H1 (cell line): Measurements from ENCODE around the gene RAB39B. TPM values are rescaled to one million over a fixed set of nuclear protein-coding genes. Genes with fewer than 3 reads are reported as not detected.

Experiments used
- EZH2 ChIP-seq: fragments of 200-600 bp; sonication (generic); IDR thresholded peaks from 2 replicates; pipeline ENCODE4 v1.7.1; 2012; ENCODE audit warnings: low read depth, mild to moderate bottlenecking, moderate library complexity, low read length, inconsistent platforms; ENCODE audit not compliant: severe bottlenecking
- KDM1A ChIP-seq: fragments of 200-600, 300-600 bp; sonication (generic); IDR thresholded peaks from 2 replicates; pipeline ENCODE4 v1.7.1; 2016; ENCODE audit warnings: mild to moderate bottlenecking, low read length, borderline replicate concordance
- RAD21 ChIP-seq, 2 experiments: IDR thresholded peaks in 1 of 2; conservative IDR thresholded peaks in 1 of 2; 2 replicates each; pipeline ENCODE4 v1.6.1; 2011; ENCODE audit warnings: low read depth in 2 of 2, low read length in 2 of 2, improper control_type of control experiment in 1 of 2, inconsistent platforms in 1 of 2, mild to moderate bottlenecking in 1 of 2, moderate library complexity in 1 of 2
- TAF7 ChIP-seq: optimal IDR thresholded peaks from 2 replicates; pipeline ENCODE3; 2011; ENCODE audit warnings: low read depth, mild to moderate bottlenecking, inconsistent platforms, low read length, moderate library complexity, borderline replicate concordance
- polyA plus RNA-seq, 7 experiments: library from polyadenylated mRNA; depleted of rRNA in 3 of 7; stranded (reverse) in 5 of 7; unstranded in 2 of 7; fragments of >200 nt in 5 of 7; fragments of 200-250 nt in 2 of 7; gene quantifications; 1 replicate in 5 of 7; 2 replicates in 1 of 7; 4 replicates in 1 of 7; pipeline versions ENCODE4 v1.2.1 to v1.2.3, GENCODE V29; 2011 to 2013; ENCODE audit warnings: missing spikeins in 2 of 7, mixed read lengths in 2 of 7
- total RNA-seq: library from RNA; stranded (reverse); fragmentation: NEBNext Ultra II Directional; extraction: Animal tissue kit (Norgen Biotek cat#: 25700); gene quantifications from 2 replicates; pipeline ENCODE4 v1.2.1, GENCODE V29; 2021

The RAB39B gene
- total and polyA plus RNA-seq, 2 of the 8 experiments (the other 6 are each of a cell fraction or from before 2014, with no cell fraction given) = 3.1 to 9.3 TPM

DNA sequence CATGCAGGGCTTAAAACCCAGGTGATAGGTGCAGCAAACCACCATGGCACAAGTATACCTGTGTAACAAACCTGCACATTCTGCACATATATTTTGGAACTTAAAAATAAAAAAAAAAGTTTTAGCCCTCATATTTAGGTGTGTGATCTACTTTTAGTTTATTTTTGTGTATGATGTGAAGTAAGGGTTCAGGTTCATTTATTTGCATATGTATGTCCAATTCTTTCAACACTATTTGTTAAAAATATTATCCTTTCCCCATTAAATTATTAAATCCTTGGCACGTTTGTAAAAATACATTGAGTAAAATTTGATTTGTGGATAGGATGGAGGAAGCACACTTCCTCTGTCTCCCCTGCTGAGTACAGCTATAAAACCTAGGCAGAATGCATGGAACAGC, 12.9 kb downstream of the RAB39B start (continued):
- TF ChIP-seq TAF7 = no peak
- no peak for TF ChIP-seq EZH2
- no peak for TF ChIP-seq RAD21 (IDR thresholded peaks at IDR 0.05 in 1 of 2, conservative IDR thresholded peaks at IDR 0.05 in 1 of 2; ENCODE audit: low read depth in 2 of 2, low read length in 2 of 2)
- no peak for TF ChIP-seq KDM1A
